Liver (tissue), 9 donors: ENCODE results near the gene WDR82. TPM values are rescaled to one million over a fixed set of nuclear protein-coding genes. Genes with fewer than 3 reads are reported as not detected.

Source experiments
- DNase-seq: peaks from one replicate; pipeline ENCODE4 v3.0.0-alpha.2; 2017; ENCODE audit warnings: low spot score
- H3K27ac ChIP-seq, 2 donors: one replicate each; pipeline ENCODE4 v1.7.0; 2013; ENCODE audit warnings: inconsistent platforms in 2 of 2, low read length in 2 of 2, control low read depth in 1 of 2, low read depth in 1 of 2, mild to moderate bottlenecking in 1 of 2
- H3K27me3 ChIP-seq, 4 donors: one replicate each; pipeline versions ENCODE4 v1.6.1 to v1.7.0; 2013; ENCODE audit warnings: low read length in 3 of 4, inconsistent platforms in 1 of 4, mild to moderate bottlenecking in 1 of 4, moderate library complexity in 1 of 4; ENCODE audit not compliant: control insufficient read depth in 4 of 4, insufficient read depth in 4 of 4
- H3K36me3 ChIP-seq, 4 donors: one replicate each; pipeline versions ENCODE4 v1.6.1 to v1.7.0; 2013; ENCODE audit warnings: low read length in 3 of 4, mild to moderate bottlenecking in 3 of 4, low read depth in 1 of 4, moderate library complexity in 1 of 4; ENCODE audit not compliant: control insufficient read depth in 4 of 4, insufficient read depth in 3 of 4
- H3K4me1 ChIP-seq, 4 donors: one replicate each; pipeline versions ENCODE4 v1.6.1 to v1.7.0; 2013; ENCODE audit warnings: low read length in 3 of 4, mild to moderate bottlenecking in 3 of 4, moderate library complexity in 1 of 4; ENCODE audit not compliant: control insufficient read depth in 4 of 4, insufficient read depth in 4 of 4
- H3K4me3 ChIP-seq, 3 donors: one replicate each; pipeline versions ENCODE4 v1.6.1 to v1.7.0; 2013; ENCODE audit warnings: low read length in 3 of 3, control low read depth in 1 of 3, low read depth in 1 of 3, mild to moderate bottlenecking in 1 of 3
- H3K9ac ChIP-seq, 2 donors: one replicate each; pipeline ENCODE4 v1.7.0; 2013; ENCODE audit warnings: low read length in 2 of 2, mild to moderate bottlenecking in 2 of 2, moderate library complexity in 2 of 2, control low read depth in 1 of 2, low read depth in 1 of 2
- H3K9me3 ChIP-seq, 4 donors: one replicate each; pipeline versions ENCODE4 v1.6.1 to v1.7.0; 2013; ENCODE audit warnings: low read length in 3 of 4; ENCODE audit not compliant: control insufficient read depth in 4 of 4
- EGR1 ChIP-seq, 2 donors: IDR thresholded peaks; 2 replicates each; pipeline ENCODE4 v1.6.1; 2016 to 2018; ENCODE audit warnings: antibody characterized with exemption in 2 of 2, low read depth in 2 of 2
- GABPA ChIP-seq, 2 donors: IDR thresholded peaks in 1 of 2; conservative IDR thresholded peaks in 1 of 2; 2 replicates each; pipeline ENCODE4 v1.6.1; 2016; ENCODE audit warnings: antibody characterized with exemption in 2 of 2, mild to moderate bottlenecking in 1 of 2, moderate library complexity in 1 of 2
- HNF4A ChIP-seq, 2 donors: conservative IDR thresholded peaks; 2 replicates each; pipeline ENCODE4 v1.6.1; 2016; ENCODE audit warnings: antibody characterized with exemption in 2 of 2, mild to moderate bottlenecking in 2 of 2
- HNF4G ChIP-seq: IDR thresholded peaks from 2 replicates; pipeline ENCODE4 v1.6.1; 2016; ENCODE audit warnings: antibody characterized with exemption
- JUND ChIP-seq, 2 donors: IDR thresholded peaks; 2 replicates each; pipeline ENCODE4 v1.6.1; 2016; ENCODE audit warnings: antibody characterized with exemption in 2 of 2
- NR2F2 ChIP-seq: IDR thresholded peaks from 2 replicates; pipeline ENCODE4 v1.6.1; 2016; ENCODE audit warnings: antibody characterized with exemption
- RAD21 ChIP-seq, 2 donors: IDR thresholded peaks; 2 replicates each; pipeline ENCODE4 v1.6.1; 2016; ENCODE audit warnings: antibody characterized with exemption in 2 of 2, mild to moderate bottlenecking in 2 of 2
- RXRA ChIP-seq, 2 donors: IDR thresholded peaks; 2 replicates each; pipeline ENCODE4 v1.6.1; 2017 to 2018; ENCODE audit warnings: antibody characterized with exemption in 2 of 2, mild to moderate bottlenecking in 1 of 2
- SP1 ChIP-seq: IDR thresholded peaks from 2 replicates; pipeline ENCODE4 v1.6.1; 2018; ENCODE audit warnings: antibody characterized with exemption, mild to moderate bottlenecking
- TAF1 ChIP-seq: conservative IDR thresholded peaks from 2 replicates; pipeline ENCODE4 v1.6.1; 2016; ENCODE audit warnings: antibody characterized with exemption, mild to moderate bottlenecking
- YY1 ChIP-seq: IDR thresholded peaks from 2 replicates; pipeline ENCODE4 v1.6.1; 2016; ENCODE audit warnings: antibody characterized with exemption, mild to moderate bottlenecking
- ZBTB33 ChIP-seq: IDR thresholded peaks from 2 replicates; pipeline ENCODE4 v1.6.1; 2016; ENCODE audit warnings: antibody characterized with exemption
- WGBS: extraction: QIAGEN DNeasy Blood & Tissue Kit; methylation state at CpG from one replicate; pipeline ENCODE4 v1.1.7; 2013; 5-methylcytosine and 5-hydroxymethylcytosine counted together
- polyA plus RNA-seq, 2 donors: library from polyadenylated mRNA; stranded (reverse) in 1 of 2; unstranded in 1 of 2; fragments of 200-250 nt in 1 of 2; fragments of >200 nt in 1 of 2; fragmentation: Nextera tagmentation in 1 of 2; extraction: Ambion mirVana in 1 of 2; gene quantifications; one replicate each; pipeline versions ENCODE4 v1.2.1 to v1.2.3, GENCODE V29; 2013 to 2015
- total RNA-seq, 2 donors: library from RNA; depleted of rRNA; stranded (reverse); fragments of >200 nt; gene quantifications; one replicate each; pipeline ENCODE4 v1.2.3, GENCODE V29; 2014
- TF ChIP-seq, protein P1 (sequence below): IDR thresholded peaks from 2 replicates; pipeline ENCODE4 v1.6.1; 2016; ENCODE audit warnings: antibody characterized with exemption, mild to moderate bottlenecking
- TF ChIP-seq, protein P2 (sequence below): IDR thresholded peaks from 2 replicates; pipeline ENCODE4 v1.6.1; 2016; ENCODE audit warnings: antibody characterized with exemption
- donor health status: healthy.
- donor health status: healthy.
- donor health status: healthy.
- donor health status: healthy.
- donor health status: healthy.

WDR82 gene
- total and polyA plus RNA-seq, 4 donors = 4.3 to 44.3 (median 25.5) TPM

DNA sequence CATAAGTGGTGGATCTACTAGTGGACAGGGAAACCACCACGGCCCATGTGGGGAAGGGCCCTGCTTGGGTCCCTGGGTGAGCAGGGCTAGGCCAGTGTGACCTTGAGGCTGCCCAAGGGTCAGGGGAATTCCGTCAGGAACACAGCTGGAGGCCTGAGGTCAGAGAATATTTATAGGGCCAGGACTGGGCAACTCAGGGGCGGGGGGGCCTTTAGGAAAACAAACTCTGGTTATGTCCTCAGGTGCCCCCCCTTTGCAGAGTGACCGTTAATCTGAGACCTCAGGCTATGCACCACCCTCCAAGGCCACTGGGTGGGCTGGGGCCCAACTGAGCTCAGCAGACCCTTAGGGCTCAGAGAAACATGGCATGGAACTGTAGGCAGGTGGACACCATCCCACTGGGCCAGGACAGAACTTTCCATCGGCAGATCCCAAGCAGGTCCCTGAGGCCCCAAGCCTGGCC lies 42.0 kb downstream of the WDR82 start:
- H3K27me3 ChIP-seq = no peaks in the 10 kb centered on the region
- DNase-seq = no peak
- H3K4me1 ChIP-seq = peaks cover 21 to 84% (median 57%) of the 10 kb centered on the region in 4 donors
- TF ChIP-seq RXRA (IDR thresholded peaks at IDR 0.05) (peak in 1 of 2 donors; percentile 13), HNF4G (no peak), TAF1 (no peak), HNF4A (conservative IDR thresholded peaks at IDR 0.05) (peak in 1 of 2 donors; percentile 7)
- no peak overlapping the region for H3K9ac ChIP-seq
- no peak overlapping the region for H3K4me3 ChIP-seq
- WGBS = 58% methylated on average over 5 of the region's 5 CpGs
- H3K27ac ChIP-seq = peak overlapping the region in 1 of 2 donors; percentile 31
- H3K36me3 ChIP-seq = no peaks in the 10 kb centered on the region
- no peaks in the 10 kb centered on the region for H3K9me3 ChIP-seq

GRCh38 chr3:52234516-52235447 lies 43.7 kb downstream of the WDR82 start:
- WGBS = 84% methylated on average over 15 of the region's 15 CpGs
- TF ChIP-seq GABPA (IDR thresholded peaks at IDR 0.05 in 1 of 2, conservative IDR thresholded peaks at IDR 0.05 in 1 of 2) (no peak), ZBTB33 (no peak), JUND (IDR thresholded peaks at IDR 0.05) (no peak), SP1 (no peak), RXRA (IDR thresholded peaks at IDR 0.05) (no peak), RAD21 (IDR thresholded peaks at IDR 0.05) (no peak), YY1 (no peak), NR2F2 (no peak), HNF4G (no peak), HNF4A (conservative IDR thresholded peaks at IDR 0.05) (no peak), EGR1 (IDR thresholded peaks at IDR 0.05; ENCODE audit: low read depth in 2 of 2) (no peak), TAF1 (no peak)
- TF ChIP-seq, protein P1, sequence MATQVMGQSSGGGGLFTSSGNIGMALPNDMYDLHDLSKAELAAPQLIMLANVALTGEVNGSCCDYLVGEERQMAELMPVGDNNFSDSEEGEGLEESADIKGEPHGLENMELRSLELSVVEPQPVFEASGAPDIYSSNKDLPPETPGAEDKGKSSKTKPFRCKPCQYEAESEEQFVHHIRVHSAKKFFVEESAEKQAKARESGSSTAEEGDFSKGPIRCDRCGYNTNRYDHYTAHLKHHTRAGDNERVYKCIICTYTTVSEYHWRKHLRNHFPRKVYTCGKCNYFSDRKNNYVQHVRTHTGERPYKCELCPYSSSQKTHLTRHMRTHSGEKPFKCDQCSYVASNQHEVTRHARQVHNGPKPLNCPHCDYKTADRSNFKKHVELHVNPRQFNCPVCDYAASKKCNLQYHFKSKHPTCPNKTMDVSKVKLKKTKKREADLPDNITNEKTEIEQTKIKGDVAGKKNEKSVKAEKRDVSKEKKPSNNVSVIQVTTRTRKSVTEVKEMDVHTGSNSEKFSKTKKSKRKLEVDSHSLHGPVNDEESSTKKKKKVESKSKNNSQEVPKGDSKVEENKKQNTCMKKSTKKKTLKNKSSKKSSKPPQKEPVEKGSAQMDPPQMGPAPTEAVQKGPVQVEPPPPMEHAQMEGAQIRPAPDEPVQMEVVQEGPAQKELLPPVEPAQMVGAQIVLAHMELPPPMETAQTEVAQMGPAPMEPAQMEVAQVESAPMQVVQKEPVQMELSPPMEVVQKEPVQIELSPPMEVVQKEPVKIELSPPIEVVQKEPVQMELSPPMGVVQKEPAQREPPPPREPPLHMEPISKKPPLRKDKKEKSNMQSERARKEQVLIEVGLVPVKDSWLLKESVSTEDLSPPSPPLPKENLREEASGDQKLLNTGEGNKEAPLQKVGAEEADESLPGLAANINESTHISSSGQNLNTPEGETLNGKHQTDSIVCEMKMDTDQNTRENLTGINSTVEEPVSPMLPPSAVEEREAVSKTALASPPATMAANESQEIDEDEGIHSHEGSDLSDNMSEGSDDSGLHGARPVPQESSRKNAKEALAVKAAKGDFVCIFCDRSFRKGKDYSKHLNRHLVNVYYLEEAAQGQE = no peak
- TF ChIP-seq, protein P2, sequence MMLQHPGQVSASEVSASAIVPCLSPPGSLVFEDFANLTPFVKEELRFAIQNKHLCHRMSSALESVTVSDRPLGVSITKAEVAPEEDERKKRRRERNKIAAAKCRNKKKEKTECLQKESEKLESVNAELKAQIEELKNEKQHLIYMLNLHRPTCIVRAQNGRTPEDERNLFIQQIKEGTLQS = no peak
- DNase-seq = no peak
- Histone ChIP-seq H3K27ac (peak overlapping the region; percentile 29 to 85), H3K4me3 (no peak overlapping the region), H3K9ac (no peak overlapping the region), H3K9me3 (no peaks in the 10 kb centered on the region), H3K4me1 (peaks cover 21 to 78% (median 59%) of the 10 kb centered on the region in 4 donors), H3K36me3 (peaks cover 0 to 14% (median 7%) of the 10 kb centered on the region in 4 donors), H3K27me3 (no peaks in the 10 kb centered on the region)
